Stimulated activated CD8-positive, alpha-beta memory T cell treated with anti-CD3 and anti-CD28 coated beads, Interleukin-4, amount 100 ng/mL, for 1 hour (primary cell): ENCODE measurements around the gene ERG28.
"Not testable (repeated sequence)": the region's sequence is repeated elsewhere in the genome, so short reads cannot be mapped to it uniquely, and the experiment has no call there.

Source experiments
- DNase-seq, 2 donors: peaks; one replicate each; pipeline ENCODE4 v3.0.0-alpha.2; 2020; ENCODE audit warnings: low read depth in 2 of 2, low spot score in 1 of 2

The ERG28 gene, protein sequence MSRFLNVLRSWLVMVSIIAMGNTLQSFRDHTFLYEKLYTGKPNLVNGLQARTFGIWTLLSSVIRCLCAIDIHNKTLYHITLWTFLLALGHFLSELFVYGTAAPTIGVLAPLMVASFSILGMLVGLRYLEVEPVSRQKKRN

DNA sequence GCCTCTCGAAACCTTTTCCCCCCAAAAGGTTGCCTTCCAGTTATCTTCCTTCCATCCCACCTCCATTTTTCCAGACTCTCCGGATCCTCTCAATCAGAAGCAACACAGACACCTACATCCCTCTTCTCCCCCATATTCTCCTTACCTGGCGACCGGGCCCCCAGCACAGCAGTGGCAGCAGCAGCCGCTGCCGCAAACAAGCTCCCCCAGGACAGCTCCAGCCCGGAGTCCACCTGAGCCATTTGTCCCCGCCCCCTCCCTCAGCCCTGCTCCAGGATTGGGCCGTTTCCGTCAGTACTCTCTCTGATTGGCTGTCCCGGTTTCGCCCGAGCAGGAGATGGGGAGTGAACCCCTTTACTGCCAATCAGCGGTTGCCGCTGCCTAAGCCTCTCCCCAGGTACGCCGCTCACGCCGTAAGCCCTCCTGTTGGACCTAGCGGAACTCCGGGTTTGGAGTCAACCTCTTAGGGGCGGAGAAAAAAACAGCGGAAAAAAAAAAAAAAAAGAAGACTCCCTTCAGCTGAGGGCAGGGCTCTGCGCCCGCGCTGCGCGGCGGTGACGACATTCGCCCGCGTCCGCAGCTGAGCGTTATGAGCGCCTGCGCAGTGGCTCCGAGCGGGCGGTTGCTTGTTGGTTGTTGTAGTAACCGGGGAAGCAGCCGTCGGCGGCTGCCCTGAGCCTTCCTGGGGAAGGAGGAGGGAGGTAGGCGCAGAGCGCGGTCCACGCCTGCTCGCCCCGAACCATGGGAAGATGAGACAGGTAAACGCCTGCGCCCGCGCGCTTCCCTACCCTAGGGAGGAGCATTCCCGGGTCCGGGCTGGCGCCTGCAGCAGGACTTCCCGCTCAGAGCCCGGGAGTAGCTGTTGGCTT, at the start of gene ERG28, which contains the start of gene TTLL5:
ERG28 (minus strand) TSS at position 247 of the 869 bp plus-strand sequence. CDS start 3,374 bp downstream, outside the sequence.
TTLL5 (plus strand) TSS at position 617 of the 869 bp plus-strand sequence. CDS start 1,904 bp downstream, outside the sequence.
- DNase-seq = peak; percentile 85 to 92

GRCh38 chr14:75709207-75709812, 48.6 kb upstream of the ERG28 start:
- peak; percentile 9 to 38 for DNase-seq

DNA sequence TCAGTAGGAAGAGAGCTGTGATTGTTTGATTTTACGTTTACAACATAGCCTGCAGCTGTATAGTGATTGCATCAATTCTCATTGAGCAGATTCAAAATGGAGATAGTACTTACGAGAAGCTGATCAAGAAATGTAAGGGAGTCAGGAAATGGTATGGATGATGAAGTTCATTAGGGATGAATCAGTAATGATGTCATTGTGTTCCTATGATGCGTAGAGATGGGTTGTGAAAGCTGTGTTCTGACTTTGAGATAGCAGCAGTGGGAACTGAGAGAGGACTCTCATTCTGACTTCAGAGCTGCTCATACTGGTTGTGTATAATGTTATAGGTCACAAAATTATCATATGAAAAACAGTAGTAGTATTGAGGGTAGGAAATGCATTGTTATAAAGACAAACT, 44.3 kb upstream of the ERG28 start:
- DNase-seq = no peak

DNA sequence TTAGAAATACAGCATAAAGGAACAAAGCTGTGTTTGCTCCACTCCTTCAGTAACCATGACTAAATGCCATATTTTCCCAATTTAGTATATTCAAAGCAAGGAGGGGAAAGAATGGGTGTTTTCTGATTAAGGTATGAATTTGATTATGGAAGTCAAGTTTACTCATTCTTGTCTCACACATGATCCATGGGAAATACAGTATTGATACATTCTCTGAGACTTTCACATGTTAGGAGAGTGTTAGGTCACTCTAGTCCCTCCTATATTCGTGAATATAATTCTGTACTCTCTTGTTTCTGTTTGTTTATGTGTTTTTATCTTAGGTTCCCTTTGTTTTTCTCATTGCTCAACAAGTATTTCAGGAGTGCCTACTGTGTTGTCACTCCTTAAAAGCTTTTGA, 42.8 kb upstream of the ERG28 start:
- DNase-seq = no peak

DNA sequence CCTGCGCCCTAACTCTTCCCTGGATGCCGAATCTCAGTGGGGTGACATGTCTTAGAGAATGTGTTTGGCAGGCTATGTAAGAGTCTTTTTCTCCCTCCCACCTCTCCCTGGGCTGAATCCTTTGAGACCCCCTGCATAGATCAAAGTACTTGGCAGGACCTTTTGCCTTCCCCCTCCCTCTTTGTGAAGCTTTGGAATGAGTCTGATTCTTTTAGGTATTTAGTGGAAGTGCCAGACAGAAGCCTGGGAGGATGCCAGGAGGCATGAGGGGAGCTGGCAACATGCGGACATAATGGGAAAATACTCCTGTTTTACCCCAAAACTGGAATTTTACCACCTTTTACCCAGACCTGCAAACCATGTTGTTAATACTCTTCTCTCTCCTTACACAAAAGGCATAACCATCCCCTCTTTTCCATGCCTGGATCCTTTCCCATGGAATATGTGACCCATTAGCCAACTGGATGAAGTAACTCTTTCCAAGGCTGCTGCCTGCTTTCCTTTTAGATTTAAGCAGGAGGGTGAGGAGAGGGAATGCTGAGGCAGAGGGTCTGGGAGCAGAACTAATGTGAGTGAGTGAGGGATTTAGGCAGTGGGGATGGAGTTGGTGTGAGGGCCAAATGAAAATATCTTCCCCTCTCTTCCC, 42.1 kb upstream of the ERG28 start:
- DNase-seq = no peak

DNA sequence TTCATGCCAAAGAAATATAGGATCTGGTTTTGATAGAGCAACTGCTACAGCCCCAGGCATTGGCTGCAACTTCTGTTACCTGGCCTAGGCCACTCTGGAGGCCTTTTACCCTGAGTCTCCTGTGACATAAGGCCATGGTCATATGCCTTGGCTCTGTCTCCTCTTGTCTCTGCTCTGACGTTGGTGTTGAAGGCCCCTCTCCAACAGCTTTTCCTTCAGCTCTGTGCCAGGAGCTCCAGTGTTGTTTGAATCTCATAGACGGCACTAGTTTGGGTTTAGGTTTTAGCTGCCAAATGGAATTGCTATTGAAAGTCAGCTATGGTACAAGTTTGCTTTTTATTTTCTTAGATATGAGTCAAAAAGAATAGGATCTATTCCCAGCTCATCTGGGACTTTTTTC, 41.4 kb upstream of the ERG28 start:
- no peak for DNase-seq

DNA sequence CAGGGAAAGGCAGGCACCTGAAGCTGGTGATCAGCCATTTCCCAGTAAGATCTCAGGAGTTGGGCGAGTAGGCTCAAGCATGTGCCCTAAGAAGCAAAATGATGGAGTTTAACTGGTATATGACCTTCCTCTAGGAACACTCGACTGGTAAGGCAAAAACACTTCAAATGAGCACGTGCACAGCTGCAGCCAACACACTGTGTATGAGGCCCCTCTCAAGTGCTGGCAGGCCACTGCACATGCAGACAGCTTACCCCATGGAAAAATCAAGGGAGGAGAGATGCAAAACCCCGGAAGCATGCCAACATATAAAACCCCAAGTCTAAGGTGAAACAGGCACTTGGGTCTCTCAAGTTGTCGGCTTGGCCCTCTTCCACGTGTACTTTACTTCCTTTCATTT, 39.6 kb upstream of the ERG28 start:
- no peak for DNase-seq

DNA sequence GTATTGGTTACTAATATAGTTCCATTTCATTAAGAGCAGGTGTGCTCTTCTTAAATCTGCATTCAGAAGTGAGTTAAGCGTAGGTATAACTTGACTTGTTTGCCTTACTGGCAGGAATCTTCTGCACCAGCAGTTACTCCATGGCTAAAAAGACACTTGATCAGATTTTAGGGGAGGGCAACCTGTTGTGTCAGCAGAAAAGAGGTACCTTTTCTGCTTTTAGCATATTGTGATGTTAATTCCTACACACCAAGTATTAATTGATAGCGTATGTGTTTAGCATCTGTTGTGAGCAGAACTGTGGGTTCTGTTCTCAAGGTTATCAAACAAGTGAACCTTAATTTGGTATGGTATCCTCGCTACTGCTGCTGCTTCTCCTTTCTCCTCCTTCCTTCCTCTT, 38.7 kb upstream of the ERG28 start:
- DNase-seq = no peak

DNA sequence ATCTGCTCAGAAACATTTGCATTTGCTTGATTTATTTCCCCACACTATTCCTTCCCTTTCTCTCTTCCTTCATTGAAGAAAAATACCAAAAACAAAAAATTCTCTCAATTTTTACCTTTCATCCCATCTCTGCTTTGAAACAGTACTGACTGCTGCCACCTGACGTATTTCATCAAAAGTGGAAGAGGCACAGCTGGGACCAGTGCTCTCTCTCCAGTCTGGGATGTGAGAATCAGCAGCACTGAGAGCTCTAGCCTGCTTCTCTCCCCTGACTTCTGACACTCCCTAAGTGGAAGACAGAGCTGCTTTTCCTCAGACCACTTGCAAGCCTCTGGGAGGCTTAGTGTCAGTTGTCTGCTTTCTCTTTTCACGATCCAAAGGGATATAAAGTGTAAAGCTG, 37.2 kb upstream of the ERG28 start:
- no peak for DNase-seq

DNA sequence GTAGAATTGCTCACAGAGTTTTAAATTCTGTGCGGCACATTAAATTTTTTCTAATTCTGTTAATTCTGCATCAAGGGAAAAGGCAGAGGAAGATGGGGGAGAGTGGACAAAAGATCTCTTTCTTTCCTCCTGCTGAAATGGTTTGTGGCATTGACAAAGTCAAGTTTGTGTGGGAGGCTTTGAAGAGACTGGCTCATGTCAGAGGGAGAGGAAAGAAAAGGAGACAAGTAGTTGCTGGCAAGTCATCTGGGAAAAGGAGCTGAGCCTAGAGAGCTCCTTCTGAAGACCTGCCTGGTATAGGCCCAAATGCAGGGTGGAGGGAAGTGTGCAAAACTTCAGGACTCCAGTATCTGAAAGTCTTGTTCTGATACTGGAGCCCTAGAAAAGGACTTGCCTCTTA, 36.7 kb upstream of the ERG28 start:
- DNase-seq = no peak

DNA sequence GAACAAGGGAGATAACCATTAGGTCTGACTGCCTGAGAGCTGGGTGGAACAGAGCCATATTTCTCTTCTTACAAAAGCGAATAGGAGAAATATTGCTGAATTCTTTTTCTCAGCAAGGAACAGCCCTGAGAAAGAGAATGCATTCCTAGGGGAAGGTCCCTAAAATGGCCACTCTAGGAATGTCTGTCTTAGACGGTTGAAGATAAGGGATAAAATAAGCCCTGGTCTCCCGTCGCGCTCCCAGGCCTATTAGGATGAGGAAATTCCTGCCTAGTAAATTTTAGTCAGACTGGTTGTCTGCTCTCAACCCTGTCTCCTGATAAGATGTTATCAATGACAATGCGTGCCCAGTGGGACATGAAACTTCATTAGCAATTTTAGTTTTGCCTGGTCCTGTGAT, 34.3 kb upstream of the ERG28 start:
- not testable (repeated sequence) for DNase-seq

GRCh38 chr14:75690010-75690409, 29.3 kb upstream of the ERG28 start:
- no peak for DNase-seq

- no peak for DNase-seq
These were observed 28.3 kb upstream of the ERG28 start for GRCh38 chr14:75689012-75689411.

GRCh38 chr14:75685910-75686309, 25.2 kb upstream of the ERG28 start:
- no peak for DNase-seq

DNA sequence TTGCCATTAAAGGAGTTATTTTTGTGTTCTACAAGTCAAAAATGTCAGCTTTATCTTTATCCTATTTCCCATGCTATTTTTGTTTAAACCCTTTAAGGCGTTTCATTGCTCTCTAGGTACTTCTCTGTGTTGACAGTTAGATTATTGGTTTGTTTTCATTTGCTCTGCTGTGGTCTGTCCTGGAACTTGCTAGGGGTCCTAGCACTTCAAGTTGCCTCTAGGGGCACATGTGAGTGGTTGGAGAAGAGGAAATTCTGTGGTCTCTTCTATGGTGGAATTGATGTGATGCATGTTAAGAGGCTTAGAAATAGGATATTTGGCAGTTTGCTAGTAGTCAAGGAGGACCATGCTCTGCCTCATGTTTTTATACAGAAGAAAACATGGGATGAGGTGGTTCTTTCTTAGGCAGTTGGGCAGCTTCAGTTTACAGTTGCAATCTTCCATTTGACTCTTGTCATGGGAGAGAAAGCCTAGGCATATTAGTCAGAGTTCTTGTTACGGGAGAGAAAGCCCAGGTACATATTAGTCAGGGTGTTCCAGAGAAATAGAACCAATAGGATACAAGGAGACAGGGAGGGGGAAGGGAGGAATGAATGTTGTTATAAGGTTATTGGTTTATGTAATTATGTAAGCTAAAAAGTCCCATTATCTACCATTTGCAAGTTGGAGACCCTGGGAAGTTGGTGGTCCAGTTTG, 14.7 kb upstream of the ERG28 start:
- no peak for DNase-seq

GRCh38 chr14:75673345-75674035, 12.8 kb upstream of the ERG28 start:
- DNase-seq = no peak

DNA sequence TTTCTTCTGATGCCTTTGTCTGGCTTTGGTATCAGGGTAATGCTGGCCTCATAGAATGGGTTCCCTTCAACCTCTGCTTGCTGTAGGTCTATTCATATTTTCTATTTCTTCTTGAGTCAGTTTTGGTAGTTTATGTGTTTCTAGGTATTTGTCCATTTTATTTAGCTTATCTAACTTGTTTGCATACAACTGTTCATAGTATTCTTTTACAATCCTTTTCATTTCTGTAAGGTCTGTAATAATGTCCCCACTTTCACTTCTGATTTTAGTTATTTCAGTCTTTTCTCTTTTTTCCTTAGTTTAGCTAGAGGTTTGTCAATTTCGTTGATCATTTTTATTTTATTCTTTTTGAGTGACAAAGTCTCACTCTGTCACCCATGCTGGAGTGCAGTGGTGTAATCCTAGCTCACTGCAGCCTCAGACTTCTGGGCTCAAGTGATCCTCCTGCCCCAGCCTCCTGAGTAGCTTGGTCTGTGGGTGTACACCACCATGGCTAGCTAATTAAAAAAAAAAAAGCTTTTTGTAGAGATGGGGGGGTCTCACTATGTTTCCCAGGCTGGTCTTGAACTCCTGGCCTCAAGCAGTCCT, 12.0 kb upstream of the ERG28 start:
- no peak for DNase-seq

DNA sequence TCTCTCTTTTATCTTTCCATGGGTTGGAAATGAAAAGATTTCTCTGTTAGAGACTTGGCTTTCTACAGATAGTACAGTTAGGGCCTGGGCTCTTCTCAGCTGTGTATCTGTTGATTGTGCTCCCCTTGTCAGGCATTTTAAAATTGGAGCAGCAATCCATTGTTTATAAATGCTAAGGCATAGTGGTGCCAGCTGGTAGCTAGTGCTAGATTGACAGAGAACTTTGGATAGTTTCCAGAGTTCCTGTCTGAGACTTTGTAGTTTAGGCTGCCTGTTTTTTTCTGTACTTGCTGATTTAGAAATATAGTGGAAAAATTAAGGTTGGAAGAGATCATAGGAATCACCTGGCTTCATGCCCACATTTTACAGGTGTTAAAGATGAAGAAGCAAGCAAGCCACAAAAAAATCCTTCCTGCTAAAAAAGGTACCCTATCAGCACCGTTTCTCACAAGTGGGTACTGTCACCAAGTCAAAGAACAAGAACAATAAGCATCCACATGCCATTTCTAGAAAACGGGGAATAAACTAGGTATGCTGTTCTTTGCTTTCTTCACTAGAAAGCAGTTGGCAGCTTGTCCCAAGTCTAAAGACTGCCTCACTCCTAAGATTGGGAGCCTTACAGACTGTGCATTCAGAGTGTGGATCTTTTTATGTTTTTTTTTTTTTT, 6.6 kb upstream of the ERG28 start:
- no peak for DNase-seq

- no peak for DNase-seq
These were observed 2.3 kb upstream of the ERG28 start for GRCh38 chr14:75662966-75663365.

DNA sequence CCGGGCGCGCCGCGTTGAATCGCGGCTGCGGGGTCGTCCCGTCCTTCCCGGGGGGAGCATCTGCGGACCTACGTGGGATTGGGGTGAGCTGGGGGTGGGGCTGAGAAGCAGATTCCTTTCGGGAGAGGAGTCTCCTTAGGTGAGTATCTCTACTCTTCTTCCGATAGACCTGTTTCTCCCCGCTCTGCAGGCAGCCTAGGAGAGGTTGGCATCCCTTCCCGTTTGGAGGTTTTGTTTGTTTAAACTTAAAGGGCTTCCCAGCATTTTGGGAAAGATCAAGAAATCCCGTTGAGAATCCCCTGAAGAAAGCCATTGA, 781 bp upstream of the ERG28 start:
- DNase-seq = no peak
